Mucosa of gallbladder (tissue), 1 donor: ENCODE data around the gene GNE. TPM values are rescaled to one million over a fixed set of nuclear protein-coding genes. Genes with fewer than 3 reads are reported as not detected.
"Not testable (repeated sequence)": the region's sequence is repeated elsewhere in the genome, so short reads cannot be mapped to it uniquely, and the experiment has no call there.

Experiments used
- DNase-seq: peaks from one replicate; pipeline ENCODE4 v3.0.0-alpha.2; 2020; ENCODE audit warnings: low spot score
- total RNA-seq: library from RNA; stranded (reverse); gene quantifications from one replicate; pipeline ENCODE4 v1.2.1, GENCODE V29; 2021
- donor health status: DM: no; HTN: no; CAD: no.

The GNE gene
- total RNA-seq, 1 donor from 2014 or later, result 24.6 TPM

DNA sequence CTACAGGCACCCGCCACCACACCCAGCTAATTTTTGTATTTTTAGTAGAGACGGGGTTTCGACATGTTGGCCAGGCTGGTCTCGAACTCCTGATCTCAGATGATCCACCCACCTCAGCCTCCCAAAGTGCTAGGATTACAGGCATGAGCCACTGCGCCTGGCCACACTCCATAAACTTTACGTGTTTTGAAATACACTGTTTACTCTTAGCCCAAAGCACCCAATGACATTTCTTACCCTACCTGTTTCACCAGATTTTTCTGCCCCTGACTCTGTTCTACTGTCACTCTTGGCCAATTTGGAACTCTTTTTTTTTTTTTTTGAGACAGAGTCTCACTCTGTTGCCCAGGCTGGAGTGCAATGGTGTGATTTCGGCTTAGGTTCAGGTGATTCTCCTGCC lies 15.1 kb upstream of the GNE start:
- not testable (repeated sequence) for DNase-seq

DNA sequence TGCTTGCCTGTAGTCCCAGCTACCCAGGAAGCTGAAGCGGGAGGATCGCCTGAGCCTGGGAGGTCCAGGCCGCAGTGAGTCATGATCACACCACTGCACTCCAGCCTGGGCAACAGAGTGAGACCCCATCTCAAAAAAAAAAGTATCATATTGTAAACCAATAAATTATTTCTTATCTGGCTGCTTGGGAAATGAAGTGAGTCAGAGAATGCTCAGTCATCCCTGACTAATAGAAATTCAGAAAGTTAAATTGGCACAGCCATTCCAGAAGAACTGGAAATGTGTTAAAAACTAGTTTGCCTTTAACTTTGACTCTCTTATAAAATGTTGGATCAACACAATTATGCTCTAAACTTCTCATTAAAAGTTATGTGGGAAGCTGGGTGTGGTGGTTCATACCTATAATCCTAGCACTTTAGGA lies 9.8 kb upstream of the GNE start:
- DNase-seq, result no peak

DNA sequence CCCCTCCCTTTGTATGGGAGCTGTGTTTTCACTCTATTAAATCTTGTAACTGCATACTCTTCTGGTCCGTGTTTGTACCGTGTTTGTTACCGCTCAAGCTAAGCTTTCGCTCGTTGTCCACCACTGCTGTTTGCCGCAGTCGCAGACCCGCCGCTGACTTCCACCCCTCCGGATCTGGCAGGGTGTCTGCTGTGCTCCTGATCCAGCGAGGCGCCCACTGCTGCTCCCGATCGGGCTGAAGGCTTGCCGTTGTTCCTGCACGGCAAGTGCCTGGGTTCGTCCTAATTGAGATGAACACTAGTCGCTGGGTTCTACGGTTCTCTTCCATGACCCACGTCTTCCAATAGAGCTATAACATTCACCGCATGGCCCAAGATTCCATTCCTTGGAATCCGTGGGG lies 6.6 kb upstream of the GNE start:
- DNase-seq, result no peak

DNA sequence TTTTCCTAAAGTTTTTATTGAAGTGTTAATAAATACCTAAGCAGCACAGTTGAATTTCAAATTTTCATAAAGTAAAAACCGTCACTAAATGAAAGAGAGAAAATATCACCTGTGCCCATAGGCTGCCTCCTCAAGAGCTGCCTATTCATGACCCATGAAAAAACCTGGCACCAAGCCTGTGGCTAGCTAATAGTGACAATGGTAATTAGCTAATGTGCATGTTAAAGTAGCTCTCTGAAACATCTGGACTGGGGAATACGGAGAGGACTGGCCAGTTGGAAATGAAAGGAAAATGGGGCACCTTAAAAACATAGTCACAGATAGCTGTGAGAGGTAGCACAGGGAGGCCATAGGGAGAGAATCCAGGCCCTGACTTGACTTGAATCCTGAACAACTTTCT lies 5.4 kb upstream of the GNE start:
- DNase-seq, result no peak

DNA sequence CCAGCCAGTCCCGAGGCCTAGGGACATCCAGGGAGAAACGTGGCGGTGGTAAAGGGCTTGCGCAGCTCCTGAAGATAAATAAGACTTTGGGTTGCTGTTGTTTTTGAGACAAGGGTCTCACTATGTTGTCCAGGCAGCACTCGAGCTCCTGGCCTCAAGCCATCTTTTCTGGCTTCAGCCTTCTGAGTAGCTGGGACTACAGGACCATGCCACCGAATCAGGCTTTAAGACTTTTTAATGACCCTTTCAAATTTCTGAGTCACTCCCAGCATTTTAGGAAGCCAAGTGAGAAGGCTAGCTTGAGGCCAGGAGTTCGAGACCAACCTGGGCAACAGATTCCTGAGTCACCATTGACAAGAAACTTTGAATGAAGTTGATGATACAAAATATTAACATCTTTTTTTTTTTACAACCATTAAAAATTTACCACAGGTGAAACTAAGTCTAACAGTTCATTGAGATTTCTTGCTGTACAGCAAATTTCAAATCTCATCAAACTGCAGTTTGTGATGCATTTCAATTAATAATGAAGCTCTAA lies 817 bp upstream of the GNE start:
- no peak for DNase-seq

DNA sequence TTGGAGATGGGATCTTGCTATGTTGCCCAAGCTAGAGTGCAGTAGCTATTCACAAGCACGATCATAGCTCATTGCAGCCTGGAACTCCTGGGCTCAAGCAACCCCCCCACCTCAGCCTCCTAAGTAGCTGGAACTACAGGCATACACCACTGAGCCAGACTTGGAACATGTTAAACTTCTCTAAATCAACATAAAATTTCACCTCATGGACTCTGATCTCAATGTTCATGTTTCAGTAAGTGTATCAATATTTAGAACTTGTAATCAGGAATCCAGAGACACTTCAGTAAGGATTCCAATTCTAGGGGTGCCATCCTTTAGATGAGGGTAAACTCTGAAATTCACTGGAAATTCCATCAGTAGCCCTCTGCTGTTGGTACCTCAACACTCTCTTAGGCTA lies 6.8 kb downstream of the GNE start:
- DNase-seq, result no peak

DNA sequence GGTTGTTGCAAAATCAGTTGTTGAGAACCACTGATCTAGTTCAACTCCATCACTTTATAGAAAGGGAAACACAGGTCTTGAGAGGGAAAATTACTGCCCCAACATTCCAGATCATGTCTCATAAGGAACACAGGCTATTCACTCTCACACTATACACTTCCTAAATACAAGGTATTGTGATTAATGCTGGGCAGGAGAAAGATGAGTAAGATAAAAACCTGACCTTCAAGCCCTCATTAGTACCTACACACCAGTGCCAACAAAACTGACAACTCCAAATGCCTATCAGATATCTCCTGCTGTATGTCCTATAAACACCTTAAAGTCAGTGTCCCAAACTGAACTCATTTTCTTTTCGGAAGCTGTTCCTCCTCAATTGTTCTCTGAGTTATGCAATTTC lies 8.2 kb downstream of the GNE start:
- no peak for DNase-seq

DNA sequence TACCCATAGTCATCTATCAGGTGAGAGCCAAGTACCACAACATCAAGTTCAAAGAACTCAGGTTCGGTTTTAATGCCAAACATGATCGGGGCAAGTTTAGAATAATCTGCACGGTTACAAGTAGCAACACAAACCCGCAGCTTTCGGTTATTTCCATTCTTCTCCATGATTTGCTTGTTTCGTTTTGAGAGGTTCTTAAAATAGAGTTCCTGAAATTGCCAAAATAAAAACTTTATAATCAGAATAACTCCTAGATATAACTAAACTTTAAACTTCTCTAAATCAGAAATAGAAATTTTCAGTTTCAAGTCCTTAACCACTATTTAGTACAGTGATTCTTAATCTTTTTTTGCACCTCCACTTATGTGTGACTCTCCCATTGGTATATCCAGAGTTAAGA lies 9.1 kb downstream of the GNE start:
- DNase-seq, result no peak

DNA sequence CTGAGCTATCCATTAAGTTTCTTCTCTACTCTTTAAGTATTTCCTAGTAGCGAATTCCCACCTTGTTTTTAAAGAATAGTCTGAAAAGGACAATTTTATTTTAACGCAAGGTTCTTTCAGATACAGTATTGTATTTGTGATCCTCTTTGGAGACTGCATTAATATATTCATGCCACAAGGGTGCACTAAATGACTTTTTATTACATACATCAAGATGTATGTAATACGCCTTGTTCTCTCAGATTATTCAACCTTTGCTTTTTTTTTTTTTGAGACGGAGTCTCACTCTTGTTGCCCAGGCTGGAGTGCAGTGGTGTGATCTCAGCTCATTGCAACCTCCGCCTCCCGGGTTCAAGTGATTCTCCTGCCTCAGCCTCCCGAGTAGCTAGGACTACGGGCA lies 10.2 kb downstream of the GNE start:
- DNase-seq, result not testable (repeated sequence)

DNA sequence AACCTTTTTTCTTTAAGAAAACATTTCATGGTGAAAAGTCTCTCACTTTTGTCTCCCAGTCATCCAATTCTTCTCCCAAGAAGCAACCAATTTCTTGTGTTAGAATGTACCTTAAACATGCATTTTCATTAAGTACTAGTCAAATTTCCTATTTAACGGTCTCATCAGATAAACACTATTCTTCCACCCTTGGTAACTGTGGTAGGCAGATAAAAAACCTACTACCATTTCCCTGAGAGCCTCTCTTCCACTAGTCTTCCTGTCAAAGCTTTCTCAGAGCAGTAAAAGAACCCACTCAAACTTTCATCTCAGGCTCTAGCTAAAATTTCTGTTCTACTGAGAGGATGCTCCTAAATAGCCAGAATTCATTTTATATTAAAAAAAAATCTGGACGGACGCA lies 10.9 kb downstream of the GNE start:
- no peak for DNase-seq

DNA sequence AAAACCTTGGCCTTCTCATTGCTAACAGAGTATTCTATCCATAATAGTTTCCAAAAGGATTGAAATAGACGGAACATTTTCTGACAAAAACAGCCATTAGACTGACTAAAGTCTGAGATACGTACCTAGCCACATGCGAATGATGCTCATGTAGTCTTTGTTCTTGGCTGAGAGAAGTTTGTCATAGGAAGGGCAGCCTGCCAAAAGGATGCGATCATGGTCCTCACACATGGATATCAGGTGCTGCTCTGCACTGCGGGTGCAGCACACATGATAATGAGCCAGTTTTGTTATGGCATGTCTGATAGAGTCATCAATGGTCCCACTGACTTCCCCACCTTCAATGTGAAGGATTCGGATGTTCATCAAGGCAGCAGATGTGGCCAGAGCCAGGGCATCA lies 12.3 kb downstream of the GNE start:
- no peak for DNase-seq

DNA sequence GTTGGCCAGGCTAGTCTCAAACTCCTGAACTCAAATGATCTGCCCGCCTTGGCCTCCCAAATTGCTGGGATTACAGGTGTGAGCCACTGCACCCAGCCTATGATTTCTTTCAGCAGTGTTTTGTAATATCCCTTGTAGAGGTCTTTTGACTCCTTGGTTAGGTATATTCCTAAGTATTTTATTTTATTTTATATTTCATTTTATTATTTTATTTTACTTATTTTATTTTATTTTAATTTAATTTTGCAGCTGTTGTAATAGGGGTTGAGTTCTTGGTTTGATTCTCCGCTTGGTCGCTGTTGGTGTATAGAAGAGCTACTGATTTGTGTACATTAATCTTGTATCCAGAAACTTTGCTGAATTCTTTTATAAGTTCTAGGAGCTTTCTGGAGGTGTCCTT lies 18.6 kb downstream of the GNE start:
- not testable (repeated sequence) for DNase-seq

DNA sequence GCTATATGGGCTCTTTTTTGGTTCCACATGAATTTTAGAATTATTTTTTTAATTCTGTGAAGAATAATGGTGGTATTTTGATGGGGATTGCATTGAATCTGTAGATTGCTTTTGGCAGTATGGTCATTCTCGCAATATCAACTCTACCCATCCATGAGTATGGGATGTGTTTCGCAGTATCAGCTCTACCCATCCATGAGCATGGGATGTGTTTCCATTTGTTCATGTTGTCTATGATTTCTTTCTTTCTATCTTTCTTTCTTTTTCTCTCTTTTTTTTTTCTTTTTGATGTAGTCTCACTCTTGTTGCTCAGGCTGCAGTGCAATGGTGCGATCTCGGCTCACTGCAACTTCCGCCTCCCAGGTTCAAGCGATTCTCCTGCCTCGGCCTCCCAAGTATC lies 19.0 kb downstream of the GNE start:
- DNase-seq, result not testable (repeated sequence)

DNA sequence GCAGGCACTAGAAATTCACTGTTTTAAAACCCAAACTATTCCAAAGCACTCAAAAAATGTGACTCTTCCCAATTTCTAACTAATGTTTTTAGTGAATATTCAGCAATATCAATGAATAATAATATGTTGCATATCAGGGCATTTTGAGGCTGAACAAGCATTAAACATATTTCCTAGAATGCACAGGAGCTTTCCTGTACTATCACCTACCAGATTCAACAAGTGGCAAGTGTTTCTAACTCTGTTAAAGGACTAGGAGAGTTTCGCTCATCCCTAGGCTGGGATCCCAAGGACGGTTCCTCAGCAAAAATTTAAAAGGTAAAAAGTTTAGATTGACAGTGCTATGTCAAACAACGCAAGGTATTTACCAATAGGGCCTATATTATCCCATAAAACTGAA lies 21.0 kb downstream of the GNE start:
- DNase-seq, result no peak

DNA sequence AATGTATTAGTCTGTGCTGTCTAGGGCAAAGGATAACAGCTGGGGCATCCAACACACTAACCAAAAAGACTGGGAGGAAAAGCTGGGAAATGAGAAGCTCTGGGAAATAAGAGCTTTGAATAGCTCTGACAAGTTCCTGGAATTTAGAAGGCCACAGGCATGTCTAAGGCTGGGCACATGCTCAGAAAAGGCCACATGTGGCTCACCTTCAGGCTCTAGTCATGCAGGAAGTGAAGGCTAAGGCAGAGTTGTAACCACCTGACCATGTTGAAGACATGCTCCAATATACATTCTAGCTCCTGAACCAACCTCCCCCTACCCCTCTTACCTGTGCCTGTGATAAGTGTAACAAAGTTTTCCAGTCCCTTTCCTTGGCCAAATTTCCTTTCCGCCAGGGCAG lies 35.8 kb downstream of the GNE start:
- no peak for DNase-seq

DNA sequence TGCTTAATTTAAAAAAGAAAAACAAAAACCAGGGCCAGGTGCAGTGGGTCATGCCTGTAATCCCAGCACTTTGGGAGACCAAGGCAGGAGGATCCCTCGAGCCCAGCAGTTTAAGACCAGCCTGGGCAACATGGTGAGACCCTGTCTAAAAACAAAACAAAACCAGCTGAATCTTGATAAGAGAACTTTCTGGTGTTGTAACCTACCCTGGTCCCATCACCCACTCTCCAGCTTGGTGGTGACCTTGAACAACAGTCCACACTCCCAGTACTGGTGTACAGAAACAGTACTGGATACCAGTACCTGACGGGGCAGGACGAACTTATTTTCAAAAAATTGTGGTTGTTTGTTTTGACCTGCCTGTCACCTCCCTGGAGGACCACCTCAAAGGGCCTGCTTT lies 36.6 kb downstream of the GNE start:
- DNase-seq, result no peak

DNA sequence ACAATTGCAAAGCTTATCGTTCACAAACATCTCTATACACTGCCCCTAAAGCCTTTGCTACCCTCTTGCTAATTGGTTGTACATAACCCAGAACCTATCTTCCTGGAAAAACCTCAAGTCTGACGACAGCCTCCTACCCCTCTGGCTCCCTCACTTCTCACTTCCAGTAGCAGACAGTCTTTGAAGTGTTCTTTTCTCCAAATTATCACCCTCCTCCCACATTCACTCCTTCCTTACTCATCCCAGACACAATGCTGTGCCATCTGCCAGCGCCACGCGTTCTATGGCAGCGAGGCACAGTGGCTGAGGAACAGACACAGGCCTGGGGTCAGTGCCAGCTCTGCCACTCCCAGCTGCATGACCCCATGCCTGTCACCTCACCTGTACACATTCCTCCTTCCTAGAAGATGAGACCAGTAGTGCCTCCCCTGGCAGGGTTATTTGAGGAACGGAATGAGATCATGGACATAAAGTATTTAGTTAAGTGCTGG lies 39.8 kb downstream of the GNE start:
- peak; percentile 30 for DNase-seq

DNA sequence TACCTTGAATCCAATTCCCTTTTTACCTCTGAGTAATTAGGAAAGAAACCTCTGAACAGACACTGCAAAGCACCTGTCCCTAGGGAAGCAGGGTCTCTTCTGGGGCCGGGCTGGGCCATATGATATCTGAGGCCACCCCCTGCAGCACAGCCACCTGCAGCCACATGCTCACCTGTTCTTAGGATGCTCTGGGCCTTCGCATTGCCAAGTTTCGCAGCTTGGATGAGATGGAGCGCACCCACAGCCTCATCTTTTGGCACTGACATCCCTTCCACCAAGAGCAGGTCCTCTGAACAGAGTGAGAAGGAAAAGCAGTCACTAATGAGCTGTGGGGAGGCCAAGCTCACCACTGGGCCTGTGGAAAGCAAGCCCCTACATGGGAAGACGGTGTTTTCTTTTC lies 40.2 kb downstream of the GNE start:
- no peak for DNase-seq

DNA sequence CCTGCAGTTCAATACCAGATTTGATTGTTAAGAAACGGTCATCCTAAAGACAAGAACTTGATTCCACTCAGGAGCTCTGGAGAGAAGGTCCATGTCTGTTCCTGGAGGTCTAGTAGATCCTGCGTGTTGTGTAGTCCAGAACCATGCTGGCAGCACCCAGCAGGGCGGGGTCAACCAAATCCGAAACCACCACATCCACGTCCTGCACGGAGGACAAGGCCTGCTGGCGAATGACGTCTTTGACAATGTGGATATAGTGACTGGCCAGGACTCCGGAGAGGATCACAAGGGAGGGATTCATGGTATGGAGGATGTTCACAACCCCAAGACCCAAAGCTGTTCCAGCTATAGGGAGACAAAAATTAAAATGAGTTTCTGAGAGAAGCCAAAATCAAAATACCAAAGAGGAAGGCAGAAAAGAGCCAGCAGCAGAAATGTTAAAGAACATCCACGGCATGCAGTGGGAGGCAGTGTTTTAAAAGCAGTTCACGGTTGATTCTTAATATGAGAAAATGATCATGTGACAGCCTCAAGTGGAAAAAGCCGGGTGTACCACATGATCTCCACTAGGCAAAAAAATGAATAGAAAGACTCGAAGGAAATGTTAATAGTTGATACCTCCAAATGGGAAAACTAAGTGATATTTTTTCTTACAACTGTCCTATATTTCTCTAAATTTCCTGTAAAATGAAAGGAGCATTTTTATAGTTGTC lies 40.8 kb downstream of the GNE start:
- DNase-seq, result no peak

DNA sequence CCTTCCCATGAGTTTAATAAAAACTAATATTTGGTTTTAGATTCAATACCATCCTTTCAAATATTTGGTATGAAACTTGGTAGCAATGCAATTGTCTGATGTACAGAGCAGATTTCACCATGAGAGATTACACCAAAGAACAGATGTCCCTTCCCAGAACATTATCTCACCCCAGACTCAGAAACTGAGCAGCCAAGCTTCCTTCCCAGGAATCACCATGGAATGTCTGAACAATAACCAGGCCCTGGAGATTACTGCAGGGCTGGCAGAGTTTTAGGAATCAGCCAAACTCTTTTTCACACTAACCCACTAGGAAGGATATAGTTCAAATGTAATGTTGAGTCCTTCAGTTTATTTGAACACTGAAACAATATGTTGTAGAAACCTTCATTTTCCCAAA lies 43.7 kb downstream of the GNE start:
- DNase-seq, result no peak

DNA sequence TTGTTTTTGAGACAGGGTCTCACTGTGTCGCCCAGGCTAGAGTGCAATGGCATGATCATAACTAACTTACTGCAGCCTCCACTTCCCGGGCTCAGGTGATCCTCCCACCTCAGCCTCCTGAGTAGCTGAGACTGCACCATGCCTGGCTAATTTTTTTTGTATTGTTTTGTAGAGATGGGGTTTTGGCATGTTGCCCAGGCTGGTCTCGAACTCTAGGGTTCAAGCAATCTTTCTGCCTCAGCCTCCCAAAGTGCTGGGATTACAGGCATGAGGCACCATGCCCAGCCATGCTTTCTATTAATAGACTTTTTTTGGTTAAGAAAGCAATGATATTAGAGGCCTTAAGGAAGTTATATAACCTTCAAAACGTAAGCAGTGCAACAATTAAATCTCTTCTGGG lies 44.3 kb downstream of the GNE start:
- DNase-seq, result no peak

DNA sequence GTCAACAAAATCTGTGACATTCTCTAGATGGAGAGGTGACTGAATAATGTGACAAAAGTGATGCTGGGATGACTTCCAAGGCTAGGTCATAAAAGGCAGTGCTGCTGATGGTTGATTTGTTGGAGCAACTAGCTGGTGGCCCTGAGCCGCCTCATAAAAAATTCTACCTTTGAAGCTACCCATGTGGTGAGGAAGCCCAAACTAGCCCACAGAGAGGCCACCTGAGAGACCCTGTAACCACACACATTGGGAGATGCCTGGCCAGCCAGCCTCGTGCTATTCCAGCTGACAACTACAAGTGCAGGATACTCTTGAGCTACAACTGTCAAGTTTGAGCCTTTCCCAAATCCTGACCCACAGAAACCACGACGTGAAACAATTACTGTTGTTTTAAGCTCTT lies 44.9 kb downstream of the GNE start:
- DNase-seq, result no peak

DNA sequence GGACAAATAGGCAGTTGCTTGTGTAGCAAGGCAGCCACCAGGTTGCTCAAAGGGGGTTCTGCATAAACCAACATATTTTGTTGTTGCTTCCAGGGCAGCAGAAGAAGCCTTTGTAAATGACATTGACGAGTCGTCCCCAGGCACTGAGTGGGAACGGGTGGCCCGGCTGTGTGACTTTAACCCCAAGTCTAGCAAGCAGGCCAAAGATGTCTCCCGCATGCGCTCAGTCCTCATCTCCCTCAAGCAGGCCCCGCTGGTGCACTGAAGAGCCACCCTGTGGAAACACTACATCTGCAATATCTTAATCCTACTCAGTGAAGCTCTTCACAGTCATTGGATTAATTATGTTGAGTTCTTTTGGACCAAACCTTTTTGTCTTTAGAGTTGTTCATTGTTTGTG lies 46.7 kb downstream of the GNE start:
- DNase-seq, result no peak

DNA sequence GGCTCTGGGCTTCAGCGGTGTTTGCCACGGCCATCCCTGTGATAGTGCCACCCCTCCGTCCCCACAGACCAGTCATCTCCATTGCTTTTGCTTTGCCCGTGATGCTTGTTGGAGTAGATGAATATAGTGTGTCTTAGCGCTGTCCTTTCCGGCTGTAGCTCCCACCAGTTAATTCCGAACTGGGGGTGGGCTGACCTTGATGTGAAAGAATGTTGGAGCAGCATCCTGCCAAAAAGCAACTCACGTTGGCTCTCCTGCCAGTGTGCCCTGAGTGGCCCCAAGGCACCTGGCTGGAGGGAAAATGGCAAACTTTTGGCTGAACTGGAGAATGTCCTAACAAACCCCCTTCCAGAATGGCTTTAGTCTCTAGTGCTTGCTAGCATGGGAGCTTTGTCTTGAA lies 47.5 kb downstream of the GNE start:
- no peak for DNase-seq
